ENCODE results near the gene ZCCHC14. TPM values are rescaled to one million over a fixed set of nuclear protein-coding genes. Genes with fewer than 3 reads are reported as not detected.
A peak's percentile ranks its signal among the peaks of the same experiment; 100 is the strongest.

Gene ZCCHC14
- polyA plus RNA-seq, 6 donors from 2014 or later: 0.03 to 0.31 (median 0.20) TPM; not detected in 1

GRCh38 chr16:87447323-87447722 lies 45.5 kb downstream of the ZCCHC14 start:
- Mint-ChIP-seq H3K27ac (no peak overlapping the region), H3K9me3 (no peaks in the 10 kb centered on the region), H3K27me3 (no peaks in the 10 kb centered on the region), H3K4me1 (peaks cover 0 to 6% (median 0%) of the 10 kb centered on the region in 3 donors), H3K36me3 (peaks cover 4 to 11% of the 10 kb centered on the region in 2 donors), H3K4me3 (no peak overlapping the region)
- ATAC-seq (ENCODE audit: low read depth in 2 of 2) (no peak), DNase-seq (no peak)

GRCh38 chr16:87446479-87446878 lies 46.3 kb downstream of the ZCCHC14 start:
- peaks cover 3 to 4% of the 10 kb centered on the region in 2 donors for H3K36me3 Mint-ChIP-seq
- no peak for DNase-seq

GRCh38 chr16:87445486-87445885 lies 47.3 kb downstream of the ZCCHC14 start:
- Mint-ChIP-seq H3K27ac (no peak overlapping the region), H3K36me3 (peaks cover 0 to 4% of the 10 kb centered on the region in 2 donors), H3K9me3 (no peaks in the 10 kb centered on the region), H3K4me1 (peaks cover 0 to 4% (median 0%) of the 10 kb centered on the region in 3 donors), H3K4me3 (peak overlapping the region in 1 of 8 donors; percentile 5), H3K27me3 (no peaks in the 10 kb centered on the region)
- no peak for ATAC-seq (ENCODE audit: low read depth in 2 of 2)
- DNase-seq: no peak

More at GRCh38 chr16:87446479-87446878, 46.3 kb downstream of the ZCCHC14 start:
- H3K4me3 Mint-ChIP-seq: no peak overlapping the region
- peaks cover 0 to 4% (median 0%) of the 10 kb centered on the region in 3 donors for H3K4me1 Mint-ChIP-seq
- H3K27me3 Mint-ChIP-seq: no peaks in the 10 kb centered on the region
- no peaks in the 10 kb centered on the region for H3K9me3 Mint-ChIP-seq
- ATAC-seq (ENCODE audit: low read depth in 2 of 2): no peak
- no peak overlapping the region for H3K27ac Mint-ChIP-seq

GRCh38 chr16:87443964-87444363 lies 48.9 kb downstream of the ZCCHC14 start:
- no peak overlapping the region for H3K4me3 Mint-ChIP-seq
- H3K27me3 Mint-ChIP-seq: no peaks in the 10 kb centered on the region
- peaks cover 0 to 4% of the 10 kb centered on the region in 2 donors for H3K36me3 Mint-ChIP-seq
- DNase-seq: no peak
- H3K4me1 Mint-ChIP-seq: peaks cover 0 to under 1% (median 0%) of the 10 kb centered on the region in 3 donors
- ATAC-seq (ENCODE audit: low read depth in 2 of 2): no peak
- no peak overlapping the region for H3K27ac Mint-ChIP-seq
- no peaks in the 10 kb centered on the region for H3K9me3 Mint-ChIP-seq

- ATAC-seq (ENCODE audit: low read depth in 2 of 2) (no peak), DNase-seq (no peak)
- Mint-ChIP-seq H3K4me3 (no peak overlapping the region), H3K36me3 (no peaks in the 10 kb centered on the region), H3K27me3 (no peaks in the 10 kb centered on the region), H3K27ac (no peak overlapping the region), H3K9me3 (no peaks in the 10 kb centered on the region), H3K4me1 (no peaks in the 10 kb centered on the region)
These were observed 49.8 kb downstream of the ZCCHC14 start for GRCh38 chr16:87443016-87443415.

- DNase-seq (no peak), ATAC-seq (ENCODE audit: low read depth in 2 of 2) (no peak)
- H3K9me3 Mint-ChIP-seq: no peaks in the 10 kb centered on the region
- no peaks in the 10 kb centered on the region for H3K36me3 Mint-ChIP-seq
- H3K27ac Mint-ChIP-seq: no peak overlapping the region
- no peaks in the 10 kb centered on the region for H3K4me1 Mint-ChIP-seq
- H3K4me3 Mint-ChIP-seq: no peak overlapping the region
- H3K27me3 Mint-ChIP-seq: no peaks in the 10 kb centered on the region
These were observed 50.2 kb downstream of the ZCCHC14 start for GRCh38 chr16:87442581-87442966.

GRCh38 chr16:87441886-87442580 lies 50.8 kb downstream of the ZCCHC14 start:
- Mint-ChIP-seq H3K4me3 (no peak overlapping the region), H3K4me1 (no peaks in the 10 kb centered on the region), H3K9me3 (no peaks in the 10 kb centered on the region), H3K27ac (peak overlapping the region in 1 of 6 donors; percentile 57), H3K27me3 (no peaks in the 10 kb centered on the region), H3K36me3 (no peaks in the 10 kb centered on the region)
- no peak for ATAC-seq (ENCODE audit: low read depth in 2 of 2)
- no peak for DNase-seq

GRCh38 chr16:87439926-87440325 lies 52.9 kb downstream of the ZCCHC14 start:
- no peak for ATAC-seq (ENCODE audit: low read depth in 2 of 2)
- Mint-ChIP-seq H3K4me1 (peaks cover 0 to 7% (median 5%) of the 10 kb centered on the region in 3 donors), H3K27ac (peak overlapping the region in 1 of 6 donors; percentile 64), H3K9me3 (no peaks in the 10 kb centered on the region), H3K27me3 (no peaks in the 10 kb centered on the region), H3K36me3 (no peaks in the 10 kb centered on the region), H3K4me3 (no peak overlapping the region)
- DNase-seq: no peak

GRCh38 chr16:87438611-87438985 lies 54.2 kb downstream of the ZCCHC14 start:
- H3K27ac Mint-ChIP-seq: no peak overlapping the region

GRCh38 chr16:87437911-87438610 lies 54.8 kb downstream of the ZCCHC14 start:
- Mint-ChIP-seq H3K4me3 (no peak overlapping the region), H3K27me3 (peaks cover 0 to 3% (median 0%) of the 10 kb centered on the region in 3 donors), H3K36me3 (no peaks in the 10 kb centered on the region), H3K9me3 (no peaks in the 10 kb centered on the region), H3K4me1 (peaks cover 0 to 8% (median 5%) of the 10 kb centered on the region in 3 donors), H3K27ac (no peak overlapping the region)
- ATAC-seq (ENCODE audit: low read depth in 2 of 2) (no peak), DNase-seq (no peak)

More at GRCh38 chr16:87438611-87438985, 54.2 kb downstream of the ZCCHC14 start:
- Mint-ChIP-seq H3K4me3 (no peak overlapping the region), H3K9me3 (no peaks in the 10 kb centered on the region), H3K4me1 (peaks cover 0 to 8% (median 5%) of the 10 kb centered on the region in 3 donors), H3K27me3 (no peaks in the 10 kb centered on the region), H3K36me3 (no peaks in the 10 kb centered on the region)
- DNase-seq: no peak
- ATAC-seq (ENCODE audit: low read depth in 2 of 2): no peak

- no peak for ATAC-seq (ENCODE audit: low read depth in 2 of 2)
- DNase-seq: no peak
- no peaks in the 10 kb centered on the region for H3K9me3 Mint-ChIP-seq
- H3K27me3 Mint-ChIP-seq: peaks cover 0 to 4% (median 0%) of the 10 kb centered on the region in 3 donors
- peaks cover 0 to 8% (median 5%) of the 10 kb centered on the region in 3 donors for H3K4me1 Mint-ChIP-seq
- H3K27ac Mint-ChIP-seq: no peak overlapping the region
- no peak overlapping the region for H3K4me3 Mint-ChIP-seq
- no peaks in the 10 kb centered on the region for H3K36me3 Mint-ChIP-seq
These were observed 55.5 kb downstream of the ZCCHC14 start for GRCh38 chr16:87437327-87437726.

- peaks cover 0 to 4% (median 0%) of the 10 kb centered on the region in 3 donors for H3K27me3 Mint-ChIP-seq
- H3K4me3 Mint-ChIP-seq: peak overlapping the region in 1 of 8 donors; percentile 9
- H3K4me1 Mint-ChIP-seq: peaks cover 0 to 8% (median 5%) of the 10 kb centered on the region in 3 donors
- H3K27ac Mint-ChIP-seq: no peak overlapping the region
- DNase-seq: no peak
- no peaks in the 10 kb centered on the region for H3K9me3 Mint-ChIP-seq
- no peaks in the 10 kb centered on the region for H3K36me3 Mint-ChIP-seq
- ATAC-seq (ENCODE audit: low read depth in 2 of 2): no peak
These were observed 56.3 kb downstream of the ZCCHC14 start for GRCh38 chr16:87436225-87437172.
